Naive thymus-derived CD8-positive, alpha-beta T cell (primary cell): ENCODE data around the gene ATP13A2. TPM values are rescaled to one million over a fixed set of nuclear protein-coding genes. Genes with fewer than 3 reads are reported as not detected.
"Not testable (repeated sequence)": the region's sequence is repeated elsewhere in the genome, so short reads cannot be mapped to it uniquely, and the experiment has no call there.

Experiments
- ATAC-seq, 2 donors: fragments of 150-1000 bp; cut with Tn5 transposase in 1 of 2; sonication (Bioruptor Pico), chemical (Tn5 transposase) in 1 of 2; 1 replicate in 1 of 2; 2 replicates in 1 of 2; pipeline ENCODE4 v1.10.0; 2021; ENCODE audit warnings: mild to moderate bottlenecking in 2 of 2, moderate library complexity in 2 of 2
- POLR2A ChIA-PET: fragments of 350-600 bp; sonication (Branson Sonifier 250); formaldehyde crosslinking; loops from one replicate; lab custom pipeline; 2021; ENCODE audit warnings: antibody characterized with exemption; lab: Charles Lee
- DNase-seq, 10 donors: peaks; one replicate each; pipeline versions ENCODE4 v3.0.0 to v3.0.0-alpha.2; 2020 to 2022
- H3K27ac Mint-ChIP-seq, 10 donors: one replicate each; pipeline ENCODE4 v1.8.0; 2020 to 2022; ENCODE audit warnings: mild to moderate bottlenecking in 10 of 10, mixed read lengths in 10 of 10, moderate library complexity in 4 of 10, inconsistent platforms in 1 of 10
- H3K27me3 Mint-ChIP-seq, 5 donors: one replicate each; pipeline ENCODE4 v1.8.0; 2021 to 2022; ENCODE audit warnings: mixed read lengths in 5 of 5
- H3K36me3 Mint-ChIP-seq, 3 donors: one replicate each; pipeline ENCODE4 v1.8.0; 2020 to 2022; ENCODE audit warnings: mixed read lengths in 3 of 3, mild to moderate bottlenecking in 2 of 3, inconsistent platforms in 1 of 3
- H3K4me1 Mint-ChIP-seq, 4 donors: one replicate each; pipeline ENCODE4 v1.8.0; 2021 to 2022; ENCODE audit warnings: mixed read lengths in 4 of 4
- H3K4me3 Mint-ChIP-seq, 10 donors: one replicate each; pipeline ENCODE4 v1.8.0; 2020 to 2022; ENCODE audit warnings: mild to moderate bottlenecking in 10 of 10, mixed read lengths in 10 of 10, moderate library complexity in 6 of 10, inconsistent platforms in 1 of 10
- H3K9me3 Mint-ChIP-seq, 9 donors: one replicate each; pipeline ENCODE4 v1.8.0; 2020 to 2022; ENCODE audit warnings: mixed read lengths in 9 of 9, mild to moderate bottlenecking in 3 of 9, inconsistent platforms in 1 of 9, moderate library complexity in 1 of 9
- polyA plus RNA-seq, 3 donors: library from polyadenylated mRNA; unstranded; fragments of 300-500 nt; fragmentation: Illumina TruSeq; gene quantifications; one replicate each; pipeline ENCODE4 v1.2.3, GENCODE V29; 2021
- total RNA-seq, 8 experiments: library from RNA in 2 of 8; stranded (reverse) in 2 of 8; gene quantifications; one replicate each; pipeline ENCODE4 v1.2.3 and lab custom pipeline; 2021 to 2026

Gene ATP13A2
- total and polyA plus RNA-seq, 5 experiments from 2014 or later, result 21.6 to 44.4 (median 43.7) TPM

DNA sequence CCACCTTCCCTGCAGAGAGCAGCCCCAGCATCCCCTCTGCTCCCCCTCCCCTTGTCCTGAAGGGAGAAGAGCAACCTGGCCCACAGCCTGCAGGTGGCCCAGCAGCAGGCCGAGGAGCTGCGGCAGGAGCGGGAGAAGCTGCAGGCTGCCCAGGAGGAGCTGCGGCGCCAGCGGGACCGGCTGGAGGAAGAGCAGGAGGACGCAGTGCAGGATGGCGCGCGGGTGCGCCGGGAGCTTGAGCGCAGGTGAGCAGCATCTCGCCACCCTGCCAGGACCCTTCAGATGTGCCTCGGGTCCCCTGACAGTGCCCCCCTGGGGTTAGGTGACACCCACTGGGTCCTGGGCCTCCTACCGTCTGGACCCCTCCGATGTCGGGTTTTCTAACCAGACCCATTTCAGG is 67.7 kb downstream of the ATP13A2 start:
- ATAC-seq, result no peak
- H3K27ac Mint-ChIP-seq, result no peak overlapping the region
- H3K36me3 Mint-ChIP-seq, result peaks cover 0 to 45% (median 2%) of the 10 kb centered on the region in 3 donors
- no peak overlapping the region for H3K4me3 Mint-ChIP-seq
- no peaks in the 10 kb centered on the region for H3K4me1 Mint-ChIP-seq
- no peak for DNase-seq
- POLR2A ChIA-PET, result interaction anchor here (0.6 kb wide), 1 partner anchor 31 kb away, joined by 3 read pairs; no protein-coding TSS in a partner anchor
- H3K27me3 Mint-ChIP-seq, result no peaks in the 10 kb centered on the region
- H3K9me3 Mint-ChIP-seq, result no peaks in the 10 kb centered on the region

DNA sequence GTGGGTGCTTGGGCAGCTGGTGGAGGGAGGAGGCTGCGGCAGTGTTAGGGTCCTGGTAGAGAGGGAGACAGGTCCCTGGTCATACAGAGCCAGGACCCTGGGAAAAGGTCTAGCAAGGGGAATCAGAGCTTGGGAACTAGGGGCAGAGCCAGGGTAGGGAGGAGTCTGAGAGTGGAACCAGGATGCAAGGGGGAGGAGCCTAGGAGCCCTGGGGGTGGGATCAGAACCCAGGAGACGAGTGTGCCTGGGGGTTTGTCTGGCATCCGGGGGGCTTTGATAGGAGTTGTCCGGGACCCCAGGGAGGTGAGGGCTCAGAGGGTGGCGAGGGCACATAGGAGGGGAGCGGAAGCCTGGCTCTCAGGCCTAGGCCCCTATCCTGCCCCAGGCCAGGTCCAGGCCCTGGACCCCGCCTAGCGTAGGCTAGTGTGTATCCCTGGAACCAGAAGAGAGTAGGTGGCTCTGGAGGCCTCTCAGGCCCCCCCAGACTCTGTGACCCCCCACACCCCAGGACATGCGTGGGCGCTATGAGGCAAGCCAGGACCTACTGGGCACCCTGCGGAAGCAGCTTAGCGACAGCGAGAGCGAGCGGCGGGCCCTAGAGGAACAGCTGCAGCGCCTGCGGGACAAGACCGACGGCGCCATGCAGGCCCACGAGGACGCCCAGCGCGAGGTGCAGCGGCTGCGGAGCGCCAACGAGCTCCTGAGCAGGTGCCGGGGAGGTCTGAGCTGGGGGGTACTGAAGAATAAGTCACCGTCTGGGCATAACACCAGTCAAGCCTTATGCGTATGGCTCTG is 72.1 kb downstream of the ATP13A2 start:
- POLR2A ChIA-PET, result interaction anchor here (0.7 kb wide), 1 partner anchor 440 kb away, joined by 4 read pairs; no protein-coding TSS in a partner anchor
- not testable (repeated sequence) for H3K4me3 Mint-ChIP-seq, DNase-seq, H3K4me1 Mint-ChIP-seq, H3K9me3 Mint-ChIP-seq, ATAC-seq, H3K27me3 Mint-ChIP-seq
- peaks cover 0 to 55% (median 4%) of the 10 kb centered on the region in 3 donors for H3K36me3 Mint-ChIP-seq
- peak overlapping the region in 1 of 10 donors; percentile 77 for H3K27ac Mint-ChIP-seq

DNA sequence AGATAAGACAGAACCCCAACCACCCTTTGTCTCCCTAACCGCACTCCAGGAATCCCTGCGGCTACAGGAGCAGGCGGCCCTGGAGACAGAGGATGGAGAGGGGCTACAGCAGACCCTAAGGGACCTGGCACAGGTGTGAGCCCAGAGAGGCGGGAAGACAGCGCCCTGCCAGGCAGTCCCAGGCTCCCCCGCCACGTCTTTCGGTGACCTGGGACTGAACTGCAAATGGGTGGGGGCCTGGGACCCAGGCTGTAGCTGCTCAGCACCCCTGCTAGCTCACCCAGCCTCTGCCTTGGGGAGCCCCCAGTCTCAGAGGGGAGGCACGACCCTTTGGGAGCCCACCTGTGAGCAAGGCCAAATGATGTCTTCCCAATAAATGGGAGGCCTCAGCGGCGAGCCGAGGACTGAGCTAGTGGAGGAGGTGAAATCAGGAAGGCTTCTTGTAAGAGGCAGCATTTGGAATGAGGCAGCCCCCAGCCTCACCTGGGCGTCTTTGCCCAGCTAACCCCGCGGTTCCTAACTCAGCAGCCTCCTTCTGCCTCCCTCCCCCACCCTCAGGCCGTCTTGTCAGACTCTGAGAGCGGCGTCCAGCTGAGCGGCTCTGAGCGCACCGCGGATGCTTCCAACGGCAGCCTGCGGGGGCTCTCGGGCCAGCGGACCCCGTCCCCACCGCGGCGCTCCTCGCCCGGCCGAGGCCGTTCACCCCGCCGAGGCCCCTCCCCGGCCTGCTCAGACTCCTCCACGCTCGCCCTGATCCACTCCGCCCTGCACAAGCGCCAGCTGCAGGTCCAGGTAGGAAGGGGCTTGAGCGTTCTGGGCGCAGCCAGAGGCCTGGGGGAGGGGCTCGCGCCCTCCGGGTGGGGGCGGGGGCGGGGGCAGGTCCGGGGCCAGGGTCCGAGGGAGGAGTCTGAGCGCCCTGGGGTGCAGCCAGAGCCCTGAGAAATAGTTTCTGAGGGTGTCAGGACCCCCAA is 73.1 kb downstream of the ATP13A2 start:
- peaks cover 0 to 58% (median 8%) of the 10 kb centered on the region in 3 donors for H3K36me3 Mint-ChIP-seq
- no peaks in the 10 kb centered on the region for H3K27me3 Mint-ChIP-seq
- no peaks in the 10 kb centered on the region for H3K9me3 Mint-ChIP-seq
- no peaks in the 10 kb centered on the region for H3K4me1 Mint-ChIP-seq
- no peak for DNase-seq
- POLR2A ChIA-PET, result interaction anchor here (0.7 kb wide), 1 partner anchor 34 kb away, joined by 3 read pairs; no protein-coding TSS in a partner anchor
- ATAC-seq, result no peak
- H3K4me3 Mint-ChIP-seq, result no peak overlapping the region
- no peak overlapping the region for H3K27ac Mint-ChIP-seq

DNA sequence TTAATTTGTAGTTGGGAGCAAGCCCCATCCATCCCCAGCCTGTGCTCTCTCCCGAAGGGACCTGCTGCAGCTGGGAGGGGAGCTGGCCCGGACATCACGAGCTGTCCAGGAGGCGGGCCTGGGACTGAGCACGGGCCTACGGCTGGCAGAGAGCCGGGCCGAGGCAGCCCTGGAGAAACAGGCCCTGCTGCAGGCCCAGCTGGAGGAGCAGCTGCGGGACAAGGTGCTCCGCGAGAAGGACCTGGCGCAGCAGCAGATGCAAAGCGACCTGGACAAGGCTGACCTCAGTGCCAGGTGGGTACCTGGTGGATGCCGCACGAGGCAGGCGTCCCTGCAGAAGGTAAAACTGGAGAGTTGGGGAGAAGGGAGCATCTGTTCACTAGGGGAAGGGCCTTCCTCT is 75.1 kb downstream of the ATP13A2 start:
- H3K27me3 Mint-ChIP-seq, H3K27ac Mint-ChIP-seq, H3K4me1 Mint-ChIP-seq, H3K9me3 Mint-ChIP-seq, H3K4me3 Mint-ChIP-seq, ATAC-seq, DNase-seq, POLR2A ChIA-PET: not testable (repeated sequence)
- H3K36me3 Mint-ChIP-seq, result peaks cover 0 to 54% (median 8%) of the 10 kb centered on the region in 3 donors

Other genes with a start within 250 kb of the ATP13A2 start
- 1,000 to 10,000 TPM; 3,449 to 3,916 TPM for gene RNU1-2, start 115.9 kb downstream of the ATP13A2 start, total RNA-seq
- 10 to 100 TPM in 1 of 3 donors, not detected in 2; 22.6 TPM for gene RNU1-2, start 115.9 kb downstream of the ATP13A2 start, polyA plus RNA-seq
- 100 to 1,000 TPM; 117 to 124 TPM for gene CROCC, start 90.0 kb downstream of the ATP13A2 start, total RNA-seq
- 1 to 10 TPM; 1.2 to 5.4 (median 1.3) TPM for gene CROCC, start 90.0 kb downstream of the ATP13A2 start, polyA plus RNA-seq
- not detected for gene MFAP2, start 31.3 kb downstream of the ATP13A2 start, total RNA-seq
- gene MFAP2, start 31.3 kb downstream of the ATP13A2 start, polyA plus RNA-seq, result under 1 TPM in 1 of 3 donors, not detected in 2; 0.41 TPM
- gene SDHB, start 42.1 kb upstream of the ATP13A2 start, total RNA-seq, result 10 to 100 TPM; 56.1 to 60.6 TPM
- 100 to 1,000 TPM; 128 to 149 (median 129) TPM for gene SDHB, start 42.1 kb upstream of the ATP13A2 start, polyA plus RNA-seq
- gene PADI2, start 107.5 kb upstream of the ATP13A2 start, total RNA-seq, result not detected
- under 1 TPM in 1 of 3 donors, not detected in 2; 0.06 TPM for gene PADI2, start 107.5 kb upstream of the ATP13A2 start, polyA plus RNA-seq
- gene PADI1, start 193.2 kb upstream of the ATP13A2 start, total RNA-seq, result not detected
- gene PADI1, start 193.2 kb upstream of the ATP13A2 start, polyA plus RNA-seq, result not detected
- gene PADI3, start 237.2 kb upstream of the ATP13A2 start, total RNA-seq, result not detected
- gene PADI3, start 237.2 kb upstream of the ATP13A2 start, polyA plus RNA-seq, result not detected